IPS-18c (cell line): Measurements from ENCODE around the gene RAB13.

Experiments
- H3K4me3 ChIP-seq: 2 replicates; pipeline ENCODE4 v1.7.0; 2013; ENCODE audit warnings: low read depth, mild to moderate bottlenecking, low read length, moderate library complexity; ENCODE audit not compliant: insufficient read depth
- H3K9me3 ChIP-seq: one replicate; pipeline ENCODE4 v1.6.1; 2013; ENCODE audit warnings: mild to moderate bottlenecking, low read length, moderate library complexity; ENCODE audit not compliant: control insufficient read depth, insufficient read depth

RAB13 gene

DNA sequence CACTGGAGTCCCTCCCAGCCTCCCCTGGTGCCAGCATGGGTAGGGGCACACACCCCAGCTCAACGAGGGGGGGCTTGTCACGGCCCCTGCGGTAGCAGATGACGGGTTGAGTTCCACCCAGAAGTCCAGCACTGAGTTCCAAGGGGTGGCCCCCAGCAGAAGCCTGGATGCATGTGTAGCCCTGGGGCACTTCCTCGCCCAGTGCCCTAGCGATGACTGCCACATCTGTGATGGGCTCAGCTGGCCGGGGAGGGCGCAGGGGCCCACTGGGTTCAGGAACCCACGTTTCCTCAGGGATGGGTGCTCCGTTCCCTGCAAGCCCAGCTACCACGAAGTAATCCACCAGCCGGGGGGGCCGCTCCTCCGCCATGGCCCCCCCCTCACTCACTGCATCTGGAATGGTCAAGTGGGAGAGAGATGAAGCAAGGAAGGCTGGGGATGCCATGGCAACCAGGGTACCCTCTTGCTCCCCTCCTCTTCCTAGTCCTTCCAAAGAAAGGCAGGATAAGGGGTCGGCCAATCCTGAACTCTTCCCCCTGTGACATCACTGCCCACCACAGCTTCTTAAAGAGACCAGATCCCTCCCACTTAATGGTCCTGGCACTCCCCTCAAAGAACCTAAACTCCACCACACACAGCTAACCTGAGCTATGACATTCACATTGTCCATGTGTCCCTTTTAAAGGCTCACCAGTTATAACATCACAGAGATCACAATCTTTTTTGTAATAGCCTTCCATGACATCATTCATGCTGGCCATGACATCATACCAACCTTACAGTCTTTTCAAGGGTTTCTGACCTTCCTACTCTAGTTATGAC is 41.9 kb downstream of the RAB13 start:
- Histone ChIP-seq H3K9me3 (no peaks in the 10 kb centered on the region), H3K4me3 (no peak overlapping the region)

DNA sequence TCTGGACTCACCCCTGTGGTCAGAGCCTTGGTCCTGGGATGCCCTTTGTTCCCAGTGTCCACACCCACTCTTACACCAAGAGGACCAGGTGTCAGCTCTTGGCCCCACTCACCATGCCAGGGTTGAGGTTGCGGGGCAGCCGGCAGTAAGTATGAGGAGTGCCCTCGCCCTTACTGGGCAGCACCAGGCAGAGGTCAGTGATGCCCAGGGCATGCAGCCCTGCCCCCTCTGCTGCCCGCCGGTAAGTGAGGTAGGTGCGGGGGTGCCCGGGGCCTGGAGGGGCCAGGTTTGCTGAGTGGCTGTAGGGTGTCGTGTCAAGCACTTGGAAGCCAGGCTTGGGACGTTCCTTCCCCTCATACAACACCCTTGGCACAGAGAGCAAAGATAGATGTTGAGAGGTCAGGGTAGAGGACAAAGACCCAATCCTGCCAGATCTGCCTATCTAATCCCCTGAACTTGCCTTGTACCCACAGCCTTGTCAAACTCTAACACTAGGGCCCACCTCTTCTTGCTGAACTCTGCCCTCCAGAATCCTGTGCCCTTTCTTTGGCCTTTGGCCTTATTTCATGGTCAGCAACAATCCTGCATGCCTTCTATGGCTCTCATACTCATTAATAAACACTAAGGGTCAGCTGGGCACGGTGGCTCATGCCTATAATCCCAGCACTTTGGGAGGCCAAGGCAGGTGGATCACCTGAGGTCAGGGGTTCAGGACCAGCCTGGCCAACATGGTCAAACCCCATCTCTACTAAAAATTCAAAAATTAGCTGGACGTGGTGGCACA is 43.2 kb downstream of the RAB13 start:
- Histone ChIP-seq H3K4me3 (no peak overlapping the region), H3K9me3 (no peaks in the 10 kb centered on the region)

DNA sequence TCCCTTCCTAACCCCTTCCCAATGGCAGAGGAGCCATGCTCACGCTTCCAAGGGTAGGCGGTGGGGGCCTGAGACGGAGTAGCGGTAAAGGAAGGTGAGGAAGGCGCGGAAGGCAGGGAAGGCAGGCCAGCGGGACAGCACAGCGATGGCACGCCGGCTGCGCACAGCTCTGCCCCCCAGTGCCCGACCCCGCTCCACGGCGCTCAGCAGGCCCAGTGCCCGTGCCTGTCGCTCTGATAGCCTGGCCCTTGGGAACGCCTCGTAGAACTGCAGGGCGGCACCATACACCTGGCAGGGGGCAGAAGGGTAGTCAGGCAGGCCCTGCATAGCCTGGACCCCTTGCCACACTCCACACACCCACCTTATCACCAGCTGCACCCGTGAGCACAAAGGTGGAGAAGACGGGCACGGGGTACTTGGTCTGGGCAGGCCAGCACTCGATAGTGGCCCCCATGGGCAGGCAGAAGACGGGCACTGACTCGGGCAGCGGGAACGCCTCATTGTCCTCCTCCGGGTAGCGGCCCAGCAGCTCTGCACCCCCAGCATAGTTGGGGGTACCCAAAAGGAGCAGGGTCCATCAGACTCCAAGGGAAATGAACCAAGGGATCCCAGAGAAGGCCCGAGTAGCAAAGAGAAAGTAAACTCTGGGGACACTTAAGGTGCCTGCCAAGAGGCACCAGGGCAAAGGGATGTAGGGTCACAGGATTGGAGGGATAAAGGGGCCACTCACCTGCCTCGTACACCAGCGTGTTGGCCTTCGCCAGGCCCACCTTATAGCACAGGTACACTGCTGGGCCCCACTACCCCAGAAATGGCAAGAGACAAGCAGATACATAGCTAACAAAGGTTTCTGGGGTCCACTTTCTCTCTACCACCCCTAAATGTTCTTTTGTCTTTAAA is 44.1 kb downstream of the RAB13 start:
- H3K4me3 ChIP-seq: no peak overlapping the region

DNA sequence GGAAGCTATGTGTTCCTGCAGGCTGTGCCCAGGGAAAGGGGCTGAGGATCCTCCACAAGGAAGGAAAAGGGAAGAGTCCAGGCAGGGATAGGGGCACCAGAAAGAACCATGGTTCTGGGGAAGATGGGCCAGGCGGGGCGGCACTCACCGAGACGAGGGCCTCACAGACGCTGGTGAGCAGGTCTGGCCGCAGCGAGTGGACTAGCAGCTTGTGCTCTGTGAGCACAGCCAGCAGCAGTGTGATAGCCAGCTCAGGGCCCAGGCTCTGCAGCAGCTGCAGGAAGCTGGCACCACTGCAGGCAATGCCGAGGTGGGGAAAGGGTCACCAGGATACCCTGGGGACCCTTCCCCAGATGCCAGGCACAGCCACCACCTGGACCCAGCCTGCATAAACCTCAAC is 45.4 kb downstream of the RAB13 start:
- Histone ChIP-seq H3K9me3 (no peaks in the 10 kb centered on the region), H3K4me3 (no peak overlapping the region)

More for the DNA sequence above, 44.1 kb downstream of the RAB13 start:
- no peaks in the 10 kb centered on the region for H3K9me3 ChIP-seq

DNA sequence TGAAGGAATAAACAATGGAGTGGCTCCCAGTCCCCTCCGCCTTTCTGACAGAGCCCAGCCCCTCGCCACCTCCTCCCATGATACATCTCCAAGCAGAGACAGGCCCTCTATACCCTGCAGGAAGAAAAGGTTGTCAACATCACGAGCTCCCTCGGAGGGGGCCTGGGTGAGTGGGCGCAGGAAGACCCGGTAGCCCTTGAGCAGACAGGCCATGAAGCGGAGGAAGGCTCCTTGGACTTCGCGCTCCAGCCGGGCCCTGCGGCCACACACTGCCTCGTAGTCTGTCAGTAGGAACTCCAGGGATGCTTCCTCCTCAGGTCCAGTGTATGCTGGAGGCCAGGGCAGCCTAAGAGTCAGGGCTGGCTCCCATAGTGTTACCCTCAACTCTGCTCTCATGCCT is 46.7 kb downstream of the RAB13 start:
- Histone ChIP-seq H3K4me3 (no peak overlapping the region), H3K9me3 (no peaks in the 10 kb centered on the region)

DNA sequence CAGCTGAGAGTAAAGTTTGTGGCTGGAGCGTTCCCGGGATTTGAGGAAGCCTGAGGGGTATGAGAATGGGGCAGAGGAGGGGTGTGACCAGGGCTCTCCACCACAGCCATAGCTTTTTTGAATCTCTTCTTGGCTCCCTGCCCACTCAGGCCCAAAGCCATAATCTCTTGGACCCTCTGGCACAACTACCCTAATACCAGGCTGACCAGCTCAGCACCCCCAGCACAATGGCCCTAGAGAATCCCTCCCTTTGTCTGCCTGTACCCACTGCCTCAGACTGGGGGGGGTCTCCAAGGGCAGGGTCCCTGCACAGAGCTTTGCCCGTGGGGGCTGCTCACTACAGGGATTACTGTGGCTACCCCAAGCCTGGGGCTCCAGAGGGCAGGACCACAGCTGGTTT is 47.1 kb downstream of the RAB13 start:
- H3K9me3 ChIP-seq: no peaks in the 10 kb centered on the region
- H3K4me3 ChIP-seq: no peak overlapping the region

DNA sequence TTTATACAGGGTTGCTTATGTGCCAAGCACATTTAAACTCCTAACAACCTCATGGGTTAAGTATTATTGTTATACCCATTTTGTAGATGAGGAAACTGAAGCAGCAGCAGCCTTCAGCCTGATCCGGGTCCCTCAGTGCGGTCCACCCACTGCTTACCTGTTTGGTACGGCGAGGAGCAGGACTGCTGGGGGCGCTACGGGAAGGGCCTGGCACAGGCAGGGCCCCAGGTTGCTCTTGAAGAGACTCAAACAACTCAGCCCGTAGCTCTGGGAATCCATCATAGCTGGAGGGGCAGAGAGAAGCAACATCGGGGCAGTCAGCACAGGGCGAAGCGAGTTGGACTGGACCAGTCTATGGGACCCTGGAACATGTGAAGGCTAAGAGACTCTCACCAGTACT is 48.8 kb downstream of the RAB13 start:
- Histone ChIP-seq H3K9me3 (no peaks in the 10 kb centered on the region), H3K4me3 (no peak overlapping the region)

DNA sequence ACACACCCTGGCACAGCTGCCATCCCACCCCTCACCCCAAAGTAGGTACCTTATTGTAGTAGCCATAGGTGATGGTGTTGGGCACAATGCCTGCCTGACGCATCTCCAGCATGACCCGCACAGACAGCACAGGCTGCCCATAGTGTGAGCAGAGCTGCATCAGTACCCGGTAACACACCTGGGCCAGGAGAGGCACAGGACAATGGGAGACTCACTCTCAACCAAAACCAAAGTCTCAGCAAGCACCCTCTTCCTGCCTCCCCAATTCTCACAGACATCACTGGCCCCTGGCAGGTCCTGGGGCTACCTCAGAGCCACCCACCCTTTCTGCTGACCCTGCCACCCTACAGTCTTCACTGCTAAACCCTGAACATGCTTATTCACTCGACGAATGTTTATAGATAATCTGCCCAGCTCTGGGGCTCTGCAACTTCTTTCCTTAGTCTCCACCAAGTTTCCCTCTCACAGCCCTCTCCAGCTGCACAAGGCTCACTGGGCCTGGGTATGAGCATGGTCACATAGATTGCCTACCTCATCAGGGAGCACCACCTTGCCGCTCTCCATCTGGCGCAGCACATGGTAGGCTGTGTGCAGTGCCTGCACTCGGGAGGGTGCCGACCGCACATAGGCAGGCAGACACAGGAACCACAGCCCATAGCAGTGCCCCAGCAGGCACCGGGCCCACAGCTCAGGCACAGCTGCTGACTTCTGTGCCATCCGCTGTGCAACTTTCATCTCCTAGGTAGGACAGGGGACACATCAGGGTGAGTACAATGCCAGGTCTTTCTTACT is 49.9 kb downstream of the RAB13 start:
- no peak overlapping the region for H3K4me3 ChIP-seq

DNA sequence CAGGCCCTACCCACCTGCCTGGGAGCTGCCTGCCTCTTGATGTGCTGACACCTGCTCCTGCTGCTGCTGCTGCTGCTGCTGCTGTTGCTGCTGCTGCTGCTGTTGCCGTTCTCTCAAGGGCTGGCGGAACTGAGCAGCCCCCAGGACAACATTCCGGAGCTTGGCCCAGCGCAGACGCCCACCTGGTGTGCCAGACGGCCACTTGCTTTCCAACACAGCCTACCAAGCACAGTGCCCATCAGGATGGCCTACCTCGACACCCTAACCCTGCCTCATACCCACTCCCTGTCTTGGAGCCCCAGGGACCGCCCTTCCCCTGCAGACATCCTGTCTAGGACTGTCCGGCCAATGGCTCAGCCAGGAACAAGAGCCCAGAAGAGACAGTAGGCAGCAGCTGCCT is 51.4 kb downstream of the RAB13 start:
- Histone ChIP-seq H3K9me3 (no peaks in the 10 kb centered on the region), H3K4me3 (no peak overlapping the region)

More for the DNA sequence above, 49.9 kb downstream of the RAB13 start:
- no peaks in the 10 kb centered on the region for H3K9me3 ChIP-seq

DNA sequence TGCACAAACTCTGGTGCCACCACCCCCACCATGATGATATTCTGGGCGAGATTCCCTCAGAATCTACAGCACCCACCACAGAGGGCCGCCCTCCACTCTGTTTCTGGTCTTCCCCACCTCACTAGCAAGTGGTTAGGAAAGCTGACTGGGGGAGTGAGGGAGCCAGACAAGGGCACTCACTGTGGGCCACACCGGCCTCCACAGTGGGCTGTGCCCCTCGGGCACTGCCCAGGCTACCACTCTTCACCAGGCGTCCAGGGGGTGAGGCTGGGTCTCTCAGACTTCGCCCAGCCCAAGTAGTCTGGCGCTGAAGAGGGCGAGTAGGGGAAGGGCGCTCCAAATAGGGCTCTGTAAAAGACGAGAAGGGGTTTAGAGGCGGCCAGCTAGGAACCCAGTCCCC is 52.2 kb downstream of the RAB13 start:
- no peak overlapping the region for H3K4me3 ChIP-seq
- no peaks in the 10 kb centered on the region for H3K9me3 ChIP-seq

DNA sequence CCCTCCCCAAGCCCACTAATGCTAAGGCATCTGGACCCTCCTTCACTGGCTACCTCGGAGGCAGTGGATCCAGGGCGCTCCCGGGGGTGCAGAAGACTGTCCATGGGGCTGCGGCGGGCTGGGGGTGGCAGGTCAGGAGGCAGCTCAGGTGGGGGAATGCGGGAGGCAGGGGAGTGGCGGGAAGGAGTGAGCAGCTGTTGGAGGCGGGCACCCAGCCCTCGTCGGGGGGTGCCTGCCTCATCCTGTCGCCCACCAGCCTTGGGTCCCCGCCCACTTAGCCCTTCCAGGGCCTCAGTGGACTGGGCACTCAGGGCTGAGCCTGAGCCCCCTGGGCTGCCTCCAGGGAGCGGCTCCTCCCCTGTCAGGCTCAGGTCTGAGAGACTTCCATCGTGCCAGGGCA is 52.7 kb downstream of the RAB13 start:
- Histone ChIP-seq H3K9me3 (no peaks in the 10 kb centered on the region), H3K4me3 (no peak overlapping the region)

DNA sequence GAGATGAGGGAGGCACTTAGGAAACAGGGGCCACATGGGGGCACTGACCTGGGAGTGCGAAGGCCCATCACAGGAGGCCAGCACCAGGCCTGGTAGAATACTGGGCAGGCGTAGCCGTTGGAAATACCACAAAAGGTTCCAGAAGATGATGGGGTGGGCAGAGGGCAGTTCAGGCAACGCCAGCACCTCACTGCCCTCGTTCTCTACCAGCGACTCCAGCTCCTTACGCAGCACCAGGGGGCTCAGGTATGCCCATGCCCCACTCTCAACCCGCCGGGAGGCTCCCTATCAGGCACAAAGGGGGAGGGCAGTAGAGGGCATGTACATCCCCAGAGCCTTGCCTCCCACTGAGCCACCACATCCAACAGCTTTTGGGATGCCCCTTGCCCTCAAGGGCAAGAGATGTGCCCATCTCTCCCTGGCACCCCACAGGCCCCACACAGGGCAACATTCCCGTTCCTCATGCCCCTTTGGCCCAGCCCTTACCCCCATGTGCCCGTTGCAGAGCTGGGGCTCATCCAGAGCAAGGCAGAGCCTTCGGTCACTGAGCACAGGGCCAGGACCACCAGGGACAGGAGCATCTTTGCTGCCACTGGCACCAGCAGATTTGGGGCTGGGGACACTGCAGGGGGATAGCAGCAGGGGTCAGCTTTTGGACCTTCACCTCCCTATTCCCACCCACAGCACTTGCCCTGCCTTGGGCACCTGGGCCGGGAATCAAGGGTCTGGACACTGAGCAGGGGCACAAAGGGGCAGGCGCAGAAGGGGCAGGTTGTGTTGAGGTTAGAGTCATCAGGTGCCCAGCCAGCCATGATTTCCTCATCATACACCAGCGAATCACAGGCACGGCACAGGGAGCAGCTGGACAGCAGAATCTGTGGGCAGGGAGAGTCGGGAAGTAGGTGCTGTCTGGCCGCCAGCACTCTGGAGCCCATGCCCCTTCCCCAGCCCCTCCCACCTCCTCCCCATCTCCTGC is 53.7 kb downstream of the RAB13 start:
- Histone ChIP-seq H3K4me3 (no peak overlapping the region), H3K9me3 (no peaks in the 10 kb centered on the region)
